DND-41 (cell line): ENCODE measurements around the gene CHSY1.

Experiments
- CTCF ChIP-seq: IDR thresholded peaks from 2 replicates; pipeline ENCODE4 v1.5.1; 2012; ENCODE audit warnings: borderline replicate concordance, low read length, moderate library complexity, mild to moderate bottlenecking; ENCODE audit not compliant: poor library complexity, severe bottlenecking; ENCODE audit errors: extremely low read depth
- EZH2 ChIP-seq: IDR thresholded peaks from 3 replicates; pipeline ENCODE4 v1.6.1; 2012; ENCODE audit warnings: borderline replicate concordance, low read depth, mild to moderate bottlenecking, moderate library complexity, low read length, inconsistent platforms; ENCODE audit not compliant: severe bottlenecking

DNA sequence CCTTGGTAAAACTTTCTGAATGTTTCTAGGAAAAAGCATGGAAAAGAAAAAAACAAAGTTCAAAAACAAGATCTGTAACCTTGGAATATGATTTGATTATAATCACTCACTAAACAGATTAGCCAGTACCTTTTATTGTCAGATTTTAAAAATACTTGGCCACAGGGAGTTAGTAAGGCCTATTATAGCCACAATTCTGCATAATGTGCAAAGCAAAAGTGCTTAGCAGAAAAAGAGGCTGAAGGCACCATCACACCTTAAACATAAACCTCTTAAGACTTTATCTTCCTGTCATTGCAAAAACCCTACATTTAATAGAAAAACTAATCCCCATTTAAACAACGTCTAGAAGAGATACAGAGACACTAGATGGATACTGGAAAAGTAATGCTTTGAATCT lies 41.8 kb downstream of the CHSY1 start:
- TF ChIP-seq CTCF, result no peak
- TF ChIP-seq EZH2, result no peak
